IMR-90 (cell line): ENCODE measurements around the gene SIM1. TPM values are rescaled to one million over a fixed set of nuclear protein-coding genes. Genes with fewer than 3 reads are reported as not detected.

ENCODE experiments used
- ATAC-seq: fragments of 200-7000 bp; cut with Tn5 transposase; 2 replicates; pipeline ENCODE4 v1.9.1; 2020; ENCODE audit warnings: low read depth, mild to moderate bottlenecking, moderate library complexity
- BruUV-seq: library from RNA; stranded (reverse); fragments of 400-500 nt; replicated peaks from 2 replicates; lab custom pipeline; 2021; lab: Mats Ljungman, UMichigan
- CTCF ChIA-PET: fragments of 300-600 bp; formaldehyde crosslinking; extraction: SDS; loops from one replicate; lab custom pipeline; 2021; ENCODE audit warnings: antibody characterized with exemption; lab: Yijun Ruan, JAX
- POLR2A ChIA-PET: fragments of 300-600 bp; sonication (Branson Sonifier 250); formaldehyde crosslinking; loops from one replicate; lab custom pipeline; 2022; ENCODE audit warnings: antibody characterized with exemption; ENCODE audit not compliant: unreplicated experiment; lab: Charles Lee
- DNase-seq: peaks from one replicate; pipeline ENCODE4 v3.0.0; 2013
- H2AFZ ChIP-seq: replicated peaks from 2 replicates; pipeline ENCODE3; 2013; ENCODE audit warnings: low read length, mild to moderate bottlenecking; ENCODE audit not compliant: poor library complexity
- H2AK5ac ChIP-seq: 2 replicates; pipeline ENCODE4 v1.6.1; 2013; ENCODE audit warnings: low read depth, low read length, inconsistent platforms
- H2AK9ac ChIP-seq: replicated peaks from 2 replicates; pipeline ENCODE3; 2013; ENCODE audit warnings: mild to moderate bottlenecking, low read depth, low read length, moderate library complexity; ENCODE audit not compliant: poor library complexity
- H2BK120ac ChIP-seq: 2 replicates; pipeline ENCODE4 v1.6.1; 2013; ENCODE audit warnings: low read depth, low read length, inconsistent platforms
- H2BK15ac ChIP-seq: 3 replicates; pipeline ENCODE4 v1.6.1; 2013; ENCODE audit warnings: low read depth, low read length, inconsistent platforms
- H2BK20ac ChIP-seq: 2 replicates; pipeline ENCODE4 v1.6.1; 2013; ENCODE audit warnings: low read depth, mild to moderate bottlenecking, inconsistent platforms, low read length, moderate library complexity
- H2BK5ac ChIP-seq: 2 replicates; pipeline ENCODE4 v1.6.1; 2013; ENCODE audit warnings: mild to moderate bottlenecking, low read depth, low read length, inconsistent platforms; ENCODE audit not compliant: poor library complexity, severe bottlenecking
- H3K14ac ChIP-seq: replicated peaks from 2 replicates; pipeline ENCODE4 v1.6.1; 2013; ENCODE audit warnings: low read depth, low read length, inconsistent platforms
- H3K18ac ChIP-seq: 2 replicates; pipeline ENCODE4 v1.6.1; 2013; ENCODE audit warnings: low read depth, low read length, control low read depth
- H3K23ac ChIP-seq: 2 replicates; pipeline ENCODE4 v1.6.1; 2013; ENCODE audit warnings: low read depth, low read length, inconsistent platforms
- H3K27ac ChIP-seq: 2 replicates; pipeline ENCODE4 v1.5.1; 2013; ENCODE audit warnings: mild to moderate bottlenecking, control low read depth, low read length; ENCODE audit not compliant: insufficient read depth
- H3K27me3 ChIP-seq: 2 replicates; pipeline ENCODE4 v1.6.1; 2013; ENCODE audit warnings: low read length; ENCODE audit not compliant: control insufficient read depth, insufficient read depth
- H3K36me3 ChIP-seq: 2 replicates; pipeline ENCODE4 v1.6.1; 2013; ENCODE audit warnings: low read length, mixed read lengths; ENCODE audit not compliant: control insufficient read depth, insufficient read depth
- H3K4ac ChIP-seq: 2 replicates; pipeline ENCODE4 v1.6.1; 2013; ENCODE audit warnings: low read depth, low read length, inconsistent platforms
- H3K4me1 ChIP-seq: 2 replicates; pipeline ENCODE4 v1.6.1; 2013; ENCODE audit warnings: low read length, mixed read lengths; ENCODE audit not compliant: control insufficient read depth, insufficient read depth
- H3K4me2 ChIP-seq: 2 replicates; pipeline ENCODE4 v1.6.1; 2013; ENCODE audit warnings: low read depth, mild to moderate bottlenecking, control low read depth, low read length, moderate library complexity
- H3K4me3 ChIP-seq: 2 replicates; pipeline ENCODE4 v1.5.1; 2013; ENCODE audit warnings: low read depth, mild to moderate bottlenecking, control low read depth, low read length, moderate library complexity; ENCODE audit not compliant: insufficient read depth
- H3K56ac ChIP-seq: 2 replicates; pipeline ENCODE4 v1.6.1; 2013; ENCODE audit warnings: low read length, inconsistent platforms; ENCODE audit not compliant: insufficient read depth; ENCODE audit errors: extremely low read depth
- H3K79me1 ChIP-seq, 2 experiments: 2 replicates each; pipeline ENCODE4 v1.6.1; 2013; ENCODE audit warnings: low read length in 2 of 2, inconsistent platforms in 1 of 2, low read depth in 1 of 2
- H3K9ac ChIP-seq: 2 replicates; pipeline ENCODE4 v1.6.1; 2013; ENCODE audit warnings: low read depth, low read length, control low read depth
- H3K9me1 ChIP-seq: 2 replicates; pipeline ENCODE4 v1.6.1; 2013; ENCODE audit warnings: low read length, inconsistent platforms; ENCODE audit not compliant: insufficient read depth
- H3K9me3 ChIP-seq: 2 replicates; pipeline ENCODE4 v1.6.1; 2013; ENCODE audit warnings: low read length; ENCODE audit not compliant: control insufficient read depth, insufficient read depth
- H4K20me1 ChIP-seq: 2 replicates; pipeline ENCODE4 v1.6.1; 2013; ENCODE audit warnings: low read length, inconsistent platforms; ENCODE audit not compliant: insufficient read depth
- H4K5ac ChIP-seq: 2 replicates; pipeline ENCODE4 v1.6.1; 2013; ENCODE audit warnings: mild to moderate bottlenecking, low read depth, low read length, control low read depth
- H4K8ac ChIP-seq, 2 experiments: 2 replicates each; pipeline ENCODE4 v1.6.1; 2013; ENCODE audit warnings: low read depth in 2 of 2, low read length in 2 of 2, control low read depth in 1 of 2, inconsistent platforms in 1 of 2
- H4K91ac ChIP-seq: 2 replicates; pipeline ENCODE4 v1.6.1; 2013; ENCODE audit warnings: low read depth, low read length, inconsistent platforms; ENCODE audit not compliant: insufficient read depth
- CEBPB ChIP-seq: IDR thresholded peaks from 2 replicates; pipeline ENCODE4 v1.6.1; 2012; ENCODE audit warnings: low read depth, low read length, improper control_type of control experiment
- FOS ChIP-seq: fragments of 150-350 bp; IDR thresholded peaks from 2 replicates; pipeline ENCODE4 v1.6.1; 2016; ENCODE audit warnings: low read depth, low read length
- MAZ ChIP-seq: IDR thresholded peaks from 2 replicates; pipeline ENCODE4 v1.6.1; 2012; ENCODE audit warnings: low read depth, mild to moderate bottlenecking, low read length, improper control_type of control experiment, moderate library complexity, borderline replicate concordance
- MXI1 ChIP-seq: IDR thresholded peaks from 2 replicates; pipeline ENCODE4 v1.6.1; 2012; ENCODE audit warnings: low read depth, mild to moderate bottlenecking, low read length, moderate library complexity, borderline replicate concordance
- RAD21 ChIP-seq: IDR thresholded peaks from 2 replicates; pipeline ENCODE4 v1.6.1; 2012; ENCODE audit warnings: low read length, improper control_type of control experiment
- WGBS, 2 experiments: methylation state at CpG; one replicate each; pipeline versions ENCODE4 v1.1.5 to v1.1.7; 2013; ENCODE audit warnings: missing lambda C conversion rate in 2 of 2; ENCODE audit not compliant: insufficient read length in 1 of 2; ENCODE audit errors: extremely low coverage in 2 of 2; 5-methylcytosine and 5-hydroxymethylcytosine counted together
- dilution Hi-C: fragments of 300-500 bp; cut with HindIII; formaldehyde crosslinking; loops from one replicate; pipeline ENCODE4 v1.14.3; 2018; ENCODE audit warnings: low sequenced_read_pairs; ENCODE audit not compliant: unreplicated experiment
- in situ Hi-C: fragments of 300-500 bp; cut with MboI; formaldehyde crosslinking; loops from 3 replicates; pipeline ENCODE4 v1.14.3; 2019; ENCODE audit warnings: low sequenced_read_pairs, inconsistent platforms, mixed read lengths
- intact Hi-C: fragments of 100-400 bp; cut with micrococcal nuclease; formaldehyde crosslinking; loops from 2 replicates; pipeline ENCODE4 v1.10.0; 2022
- polyA plus RNA-seq, 3 experiments: library from polyadenylated mRNA; depleted of rRNA; stranded (reverse); fragments of >200 nt; gene quantifications; 2 replicates each; pipeline ENCODE4 v1.2.3, GENCODE V29; 2012; ENCODE audit warnings: low replicate concordance in 1 of 3
- total RNA-seq: library from RNA; depleted of rRNA; stranded (reverse); fragments of >200 nt; gene quantifications from 2 replicates; pipeline ENCODE4 v1.2.3, GENCODE V29; 2012

The SIM1 gene
- total and polyA plus RNA-seq, 2 of the 4 experiments (the other 2 are of a cell fraction): not detected

DNA sequence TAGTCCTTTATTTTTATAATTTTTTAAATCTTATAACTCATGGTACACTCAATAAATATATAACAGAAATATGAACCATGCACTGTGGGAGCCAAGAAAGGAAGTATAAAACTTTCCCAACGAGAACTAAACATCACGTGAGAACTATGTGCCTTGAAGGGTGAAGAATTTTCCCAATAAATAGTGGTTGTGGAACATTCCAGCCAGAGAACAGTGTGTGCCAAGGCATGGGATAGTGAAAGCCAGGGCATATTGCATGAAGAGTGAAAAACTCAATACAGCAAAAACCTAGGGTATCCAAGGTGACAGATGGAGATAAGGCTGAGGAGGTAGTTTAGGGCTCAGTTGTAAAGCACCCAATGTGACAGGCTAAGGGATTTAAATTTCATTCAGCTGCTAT is 86.1 kb downstream of the SIM1 start:
- H3K14ac ChIP-seq: no peak overlapping the region
- no peaks in the 10 kb centered on the region for H4K20me1 ChIP-seq
- H3K27ac ChIP-seq: no peak overlapping the region
- no peaks in the 10 kb centered on the region for H3K4me1 ChIP-seq
- no peak overlapping the region for H4K8ac ChIP-seq
- in situ Hi-C loops: no loop called here
- no peak overlapping the region for H2AK5ac ChIP-seq
- no peaks in the 10 kb centered on the region for H3K79me1 ChIP-seq
- no peak overlapping the region for H2BK5ac ChIP-seq
- CTCF ChIA-PET: no interaction called here
- TF ChIP-seq FOS (no peak), MAZ (no peak), CEBPB (no peak), MXI1 (no peak), RAD21 (no peak)
- BruUV-seq: no TSS peak
- no peak overlapping the region for H3K4me2 ChIP-seq
- no peak for ATAC-seq
- no peak overlapping the region for H3K4ac ChIP-seq
- H2AFZ ChIP-seq: peak overlapping the region; percentile 19
- intact Hi-C loops: no loop called here
- POLR2A ChIA-PET: no interaction called here
- no peak overlapping the region for H4K5ac ChIP-seq
- H2BK15ac ChIP-seq: no peak overlapping the region
- dilution Hi-C loops: no loop called here
- no peak overlapping the region for H3K4me3 ChIP-seq
- H2AK9ac ChIP-seq: no peak overlapping the region
- H3K27me3 ChIP-seq: no peaks in the 10 kb centered on the region
- no peak overlapping the region for H3K23ac ChIP-seq
- H3K9ac ChIP-seq: no peak overlapping the region
- DNase-seq: no peak
- no CpG with 5 or more reads among the region's 2 CpGs for WGBS, 2 experiments
- H3K9me3 ChIP-seq: no peaks in the 10 kb centered on the region
- no peak overlapping the region for H3K18ac ChIP-seq
- H4K91ac ChIP-seq: no peak overlapping the region
- H3K9me1 ChIP-seq: no peaks in the 10 kb centered on the region
- H3K36me3 ChIP-seq: no peaks in the 10 kb centered on the region
- H2BK120ac ChIP-seq: no peak overlapping the region
- no peak overlapping the region for H2BK20ac ChIP-seq
- no peak overlapping the region for H3K56ac ChIP-seq
